NCI-H345 treated with DMSO at 0.1 percent for 48 hours (cell line): Measurements from ENCODE around the gene AQP12B.
"Not testable (repeated sequence)": the region's sequence is repeated elsewhere in the genome, so short reads cannot be mapped to it uniquely, and the experiment has no call there.

Experiments used
- DNase-seq: peaks from one replicate; lab custom pipeline; 2025; ENCODE audit not compliant: unreplicated experiment; lab: John Stamatoyannopoulos, UW

Gene AQP12B, protein sequence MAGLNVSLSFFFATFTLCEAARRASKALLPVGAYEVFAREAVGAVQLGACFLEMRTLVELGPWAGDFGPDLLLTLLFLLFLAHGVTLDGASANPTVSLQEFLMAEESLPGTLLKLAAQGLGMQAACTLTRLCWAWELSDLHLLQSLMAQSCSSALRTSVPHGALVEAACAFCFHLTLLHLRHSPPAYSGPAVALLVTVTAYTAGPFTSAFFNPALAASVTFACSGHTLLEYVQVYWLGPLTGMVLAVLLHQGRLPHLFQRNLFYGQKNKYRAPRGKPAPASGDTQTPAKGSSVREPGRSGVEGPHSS

DNA sequence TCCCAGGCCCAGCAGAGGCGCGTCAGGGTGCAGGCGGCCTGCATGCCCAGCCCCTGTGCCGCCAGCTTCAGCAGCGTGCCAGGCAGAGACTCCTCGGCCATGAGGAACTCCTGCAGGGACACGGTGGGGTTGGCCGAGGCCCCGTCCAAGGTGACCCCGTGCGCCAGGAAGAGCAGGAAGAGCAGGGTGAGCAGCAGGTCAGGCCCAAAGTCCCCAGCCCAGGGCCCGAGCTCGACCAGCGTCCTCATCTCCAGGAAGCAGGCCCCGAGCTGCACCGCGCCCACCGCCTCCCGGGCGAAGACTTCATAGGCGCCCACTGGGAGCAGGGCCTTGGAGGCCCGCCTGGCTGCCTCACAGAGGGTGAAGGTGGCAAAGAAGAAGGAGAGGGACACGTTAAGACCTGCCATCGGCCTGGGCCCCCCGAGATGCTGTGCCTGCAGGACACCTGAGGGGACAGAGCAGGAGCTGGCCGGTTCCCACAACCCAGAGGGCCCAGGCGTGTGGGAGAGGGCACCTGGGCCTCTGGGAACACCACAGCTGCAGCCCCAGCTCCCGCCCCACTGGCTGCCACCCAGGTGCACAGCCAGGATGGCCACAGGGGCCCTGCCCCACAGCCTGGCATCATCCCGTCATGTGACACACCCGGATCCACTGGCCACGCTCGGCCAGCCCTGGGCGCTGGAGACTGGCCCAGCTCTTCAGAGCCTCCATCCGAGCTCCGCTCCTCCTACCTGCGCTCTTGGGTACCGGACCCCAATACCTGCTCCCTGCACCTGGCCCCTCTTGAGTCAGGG is at the start of gene AQP12B:
Gene AQP12B (minus strand): TSS at position 455 of the 794 bp plus-strand sequence. CDS start 48 bp downstream, at position 407.
- DNase-seq = not testable (repeated sequence)

DNA sequence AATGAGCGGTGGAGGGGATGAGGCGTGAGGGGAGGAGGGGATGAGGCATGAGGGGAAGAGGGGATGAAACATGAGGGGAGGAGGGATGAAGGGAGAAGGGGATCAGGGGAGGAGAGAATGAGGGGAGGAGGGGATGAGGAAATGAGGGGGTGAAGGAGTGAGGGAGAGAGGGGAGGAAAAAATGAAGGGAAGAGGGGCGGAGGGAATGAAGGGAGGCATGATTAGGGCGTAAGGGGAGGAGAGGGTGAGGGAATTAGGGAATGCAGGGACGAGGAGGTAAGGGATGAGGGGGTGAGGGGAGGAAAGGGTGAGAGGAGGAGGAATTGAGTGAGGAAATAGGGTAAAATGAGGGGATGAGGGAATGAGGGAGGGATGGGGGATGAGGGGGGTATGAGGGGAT is 49.5 kb upstream of the AQP12B start:
- DNase-seq = no peak

DNA sequence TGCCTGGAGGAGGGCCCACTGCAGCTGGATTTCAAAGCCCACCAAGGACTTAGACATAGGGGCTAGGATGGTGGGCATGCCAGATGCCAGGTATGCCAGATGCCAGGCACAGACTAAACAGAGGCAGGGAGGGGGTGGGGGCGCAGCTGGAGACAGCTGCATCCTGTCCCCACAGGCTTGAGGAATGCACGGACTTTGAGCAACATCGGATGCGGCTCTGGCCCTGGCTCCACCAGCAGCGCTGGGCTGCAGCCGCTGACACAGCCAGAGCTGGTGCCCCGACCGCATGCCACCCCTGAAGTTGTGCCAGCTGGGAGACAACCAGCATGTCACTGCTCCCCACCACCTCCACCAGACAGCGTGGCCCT is 48.5 kb upstream of the AQP12B start:
- DNase-seq = no peak

DNA sequence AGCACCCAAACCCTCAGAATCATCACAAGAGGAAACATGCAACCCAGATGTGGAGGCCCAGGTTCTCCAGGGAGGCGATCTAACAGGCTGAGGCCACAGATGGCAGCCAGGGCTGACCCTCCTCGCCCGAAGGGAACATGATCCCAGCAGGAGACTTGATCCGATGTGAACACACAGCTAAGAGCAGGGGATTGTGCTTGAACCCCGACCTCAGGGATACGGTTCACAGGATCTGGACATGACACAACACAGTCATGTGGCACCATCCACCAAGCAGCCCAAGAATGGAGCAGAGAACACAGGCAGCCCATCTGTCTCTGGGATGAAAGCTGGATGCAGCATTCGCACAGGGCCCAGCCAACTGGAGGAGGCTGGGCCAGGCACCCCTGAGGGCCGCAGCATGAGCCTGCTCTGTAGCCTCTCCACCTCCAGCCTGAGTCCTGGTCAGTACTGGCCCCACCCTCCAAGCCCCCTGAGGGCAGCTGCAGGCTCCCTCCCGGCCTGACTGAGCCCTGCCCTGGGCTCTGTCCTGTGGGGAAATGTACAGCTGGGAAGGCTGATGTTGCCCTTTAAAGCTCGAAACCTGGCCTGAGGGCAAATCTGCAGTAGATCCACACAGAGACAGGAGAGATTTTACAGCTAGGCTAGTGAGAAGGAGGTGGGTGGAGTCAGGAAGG is 48.0 kb upstream of the AQP12B start:
- no peak for DNase-seq

DNA sequence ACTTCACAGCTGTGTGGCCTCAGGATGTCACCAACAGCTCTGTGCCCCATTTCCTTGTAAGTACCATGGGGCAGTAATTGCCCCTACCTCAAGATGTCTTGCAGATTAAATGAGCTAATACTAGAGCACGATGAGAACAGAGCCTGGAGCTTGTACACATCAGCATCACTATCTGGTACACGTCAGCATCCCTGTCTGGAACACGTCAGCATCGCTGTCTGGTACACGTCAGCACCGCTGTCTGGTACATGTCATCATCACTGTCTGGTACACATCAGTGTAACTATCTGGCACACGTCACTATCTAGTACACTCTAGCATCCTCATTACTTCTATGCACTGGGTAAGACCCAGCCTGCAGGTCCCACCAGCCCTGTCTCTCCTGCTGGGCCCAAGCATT is 46.1 kb upstream of the AQP12B start:
- no peak for DNase-seq

DNA sequence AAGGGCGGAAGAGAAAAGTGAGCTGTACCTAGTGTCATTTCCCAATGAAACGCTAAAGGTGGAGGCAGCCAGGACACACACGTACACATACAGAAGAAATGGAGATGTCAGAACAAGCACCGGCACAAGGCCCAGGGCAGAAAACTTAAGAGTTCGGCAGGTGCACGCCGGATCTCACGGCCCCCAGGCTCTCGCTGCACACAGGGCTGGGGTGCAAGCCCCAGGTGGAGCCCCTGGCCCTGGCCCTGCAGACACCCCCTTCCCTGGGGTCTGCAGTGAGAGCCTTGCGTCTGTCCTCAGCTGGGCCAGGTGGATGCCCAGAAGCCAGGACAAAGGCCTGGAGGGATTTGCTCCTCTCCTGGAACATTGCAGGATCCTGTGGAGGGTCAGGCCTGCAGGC is 45.7 kb upstream of the AQP12B start:
- no peak for DNase-seq

DNA sequence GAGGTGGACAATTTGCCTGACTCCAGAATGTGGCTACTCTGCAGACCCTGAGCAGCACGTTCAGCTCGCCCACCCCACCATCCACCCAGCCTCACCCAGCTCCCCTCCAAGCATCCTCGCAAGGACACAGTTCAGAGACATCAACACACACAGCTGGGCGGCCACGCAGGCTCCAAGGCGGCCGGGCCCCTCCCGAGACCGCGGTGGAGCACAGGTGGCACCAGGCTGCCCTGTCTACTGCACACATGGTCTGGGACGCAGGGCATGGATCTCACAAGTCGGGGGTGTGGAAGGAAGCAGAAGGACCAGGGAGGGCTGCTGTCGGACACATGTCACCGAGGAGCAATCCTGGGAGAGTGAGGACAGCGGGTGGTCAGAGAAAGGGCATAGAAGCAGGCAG is 45.2 kb upstream of the AQP12B start:
- no peak for DNase-seq

DNA sequence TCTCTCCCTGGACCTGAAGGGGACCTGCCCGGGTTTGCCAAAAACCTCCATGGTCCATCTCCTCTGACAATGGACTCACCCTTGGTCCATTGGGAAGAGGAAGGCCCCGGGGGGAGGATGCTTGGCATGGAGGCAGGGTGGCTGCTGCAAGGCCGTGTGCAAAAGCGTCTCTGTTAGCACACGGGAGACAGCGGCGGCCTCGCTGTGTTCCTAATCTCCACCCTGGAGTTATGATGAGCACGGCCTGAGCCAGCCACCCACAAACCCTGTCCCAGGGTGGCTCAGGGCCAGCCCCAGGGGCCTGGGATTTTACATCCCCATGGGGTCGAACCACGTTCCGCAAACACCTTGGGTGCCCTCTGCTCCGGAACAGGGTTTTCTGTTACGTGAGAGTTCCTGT is 44.8 kb upstream of the AQP12B start:
- no peak for DNase-seq

DNA sequence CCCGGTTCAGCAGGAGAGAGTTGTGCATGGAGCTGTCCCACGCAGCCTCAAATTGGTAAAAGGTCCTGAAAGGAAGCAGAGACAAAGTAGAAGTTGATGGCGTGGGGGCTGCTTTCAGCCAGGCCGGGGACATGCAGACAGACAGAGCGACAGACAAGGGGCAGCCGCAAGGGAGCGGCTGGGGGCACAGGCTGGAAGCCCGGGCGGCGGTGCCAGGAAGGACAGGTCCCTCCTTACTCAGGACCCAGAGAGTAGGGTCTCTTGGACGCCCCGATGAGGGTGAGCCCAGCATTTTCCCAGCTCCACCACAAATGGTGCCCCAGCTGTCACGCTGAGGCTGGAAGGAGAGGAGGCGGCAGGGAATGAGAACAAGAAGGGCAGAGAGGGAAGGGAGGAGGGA is 44.2 kb upstream of the AQP12B start:
- DNase-seq = no peak

DNA sequence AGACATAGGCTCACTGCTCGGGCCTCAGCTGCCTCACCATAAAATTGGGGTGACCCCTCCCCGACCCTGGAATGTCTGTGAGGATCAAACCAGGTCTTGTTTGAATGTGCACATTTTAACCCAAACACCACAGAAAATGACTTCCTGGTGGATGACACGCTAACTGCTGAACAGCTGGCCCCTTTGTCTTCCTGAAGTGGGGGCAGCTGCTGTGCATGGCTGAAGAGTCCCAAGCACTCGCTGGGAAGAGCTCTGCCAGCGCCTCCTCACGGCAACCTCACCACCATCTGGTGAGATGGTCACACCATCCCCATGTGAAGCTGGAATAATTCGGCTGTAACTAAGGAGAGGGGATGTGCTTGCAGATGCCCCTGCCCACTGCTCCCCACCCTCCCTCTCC is 43.0 kb upstream of the AQP12B start:
- no peak for DNase-seq

DNA sequence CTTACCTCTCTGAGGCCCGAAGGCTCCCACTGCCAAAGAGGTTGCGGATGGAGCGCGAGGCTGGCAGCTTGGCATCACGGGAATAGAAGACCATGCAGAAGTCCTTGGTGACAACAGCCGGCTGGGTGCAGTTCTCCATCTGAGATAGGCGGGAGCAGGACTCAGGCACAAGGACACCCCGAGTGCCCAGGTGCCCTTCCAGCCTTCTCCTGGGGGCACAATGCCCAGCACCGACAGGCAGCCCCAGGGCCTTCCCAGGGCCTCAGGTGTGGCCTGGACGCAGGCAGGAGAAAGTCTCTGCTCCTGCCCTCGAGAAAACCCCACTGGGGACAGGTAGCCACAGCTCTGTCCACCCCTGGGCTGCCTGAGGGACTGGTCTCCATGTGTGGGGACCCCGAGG is 42.6 kb upstream of the AQP12B start:
- no peak for DNase-seq

DNA sequence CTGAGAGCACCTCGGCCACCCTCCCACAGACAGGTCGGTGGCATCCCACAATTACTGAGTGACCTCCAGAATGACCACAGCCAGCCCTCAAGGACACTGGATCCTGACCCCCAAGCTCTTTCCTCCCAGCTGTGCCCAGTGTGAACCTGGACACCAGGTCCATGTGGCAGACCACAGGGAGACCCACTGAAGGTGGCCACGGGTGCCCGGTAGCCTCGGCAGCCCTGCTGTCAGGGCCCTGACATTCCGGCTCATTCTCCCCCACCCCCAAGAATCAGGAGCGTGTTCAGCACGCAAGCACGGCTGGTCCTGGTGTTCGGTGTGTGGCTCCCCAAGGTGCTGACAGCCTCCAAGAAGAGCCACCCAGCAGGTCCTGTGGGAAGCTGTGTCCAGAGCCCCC is 41.7 kb upstream of the AQP12B start:
- no peak for DNase-seq

DNA sequence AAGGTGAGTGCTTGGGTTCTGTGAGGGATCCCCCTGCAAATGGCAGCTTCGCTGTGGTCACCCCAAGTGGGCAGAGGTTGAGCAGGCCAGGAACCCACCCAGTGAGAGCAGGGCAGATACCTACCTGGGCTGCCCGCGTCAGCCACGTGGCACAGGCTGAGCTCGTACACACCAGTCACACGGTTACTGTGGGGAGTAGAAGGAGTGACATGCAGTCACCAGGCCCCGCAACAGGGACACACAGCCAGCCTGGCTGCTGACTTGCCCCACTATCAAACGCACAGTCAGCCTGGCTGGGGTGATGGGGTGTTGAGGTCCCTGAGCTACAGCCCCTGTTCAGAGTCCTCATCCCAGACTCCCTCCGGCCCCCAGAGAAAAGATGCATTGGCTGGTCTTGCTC is 41.2 kb upstream of the AQP12B start:
- DNase-seq = no peak

DNA sequence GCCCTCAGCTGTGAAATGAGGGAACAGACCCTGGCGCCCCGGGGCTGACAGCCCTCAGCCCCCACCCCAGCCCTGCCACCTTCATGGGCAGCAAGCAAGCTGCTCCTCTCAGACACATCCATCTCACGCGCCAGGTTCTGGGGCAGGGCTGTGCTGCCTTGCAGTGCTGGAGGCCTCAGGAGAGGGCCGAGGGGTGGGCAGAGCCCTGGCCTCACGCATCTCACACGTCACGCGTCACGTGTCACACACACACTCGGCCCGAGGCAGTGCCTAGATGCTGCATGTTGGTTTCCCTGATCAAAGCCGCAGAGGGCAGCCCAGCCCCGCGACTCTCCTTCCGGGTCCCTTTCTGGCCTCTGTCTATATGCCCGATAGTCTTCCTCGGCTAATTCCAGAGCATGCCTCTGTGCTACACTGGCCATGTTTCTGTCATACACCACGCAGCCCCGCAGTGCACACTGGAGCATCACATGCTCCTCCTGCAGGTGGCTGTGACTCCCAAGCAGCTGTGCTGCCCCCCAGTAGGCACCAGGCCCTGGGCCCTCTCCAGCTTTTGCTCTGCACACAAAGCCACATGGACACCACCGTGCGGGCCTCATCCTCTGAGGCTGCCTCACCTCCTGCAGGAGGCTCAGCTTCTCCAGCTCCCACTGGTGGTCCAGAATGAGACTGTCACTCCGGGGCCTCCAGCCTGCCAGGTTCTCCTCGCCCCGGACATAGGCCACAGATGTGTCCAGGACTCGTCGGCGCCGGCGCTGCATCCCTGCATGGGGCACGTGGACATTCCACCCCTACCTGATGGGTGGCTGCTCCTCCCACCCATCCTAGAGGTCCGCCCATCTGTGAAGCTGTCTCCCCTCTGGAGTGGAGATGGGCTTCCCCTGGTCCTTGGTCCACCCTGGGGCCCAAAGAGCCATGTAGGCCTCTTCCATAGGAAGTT is 40.4 kb upstream of the AQP12B start:
- no peak for DNase-seq

DNA sequence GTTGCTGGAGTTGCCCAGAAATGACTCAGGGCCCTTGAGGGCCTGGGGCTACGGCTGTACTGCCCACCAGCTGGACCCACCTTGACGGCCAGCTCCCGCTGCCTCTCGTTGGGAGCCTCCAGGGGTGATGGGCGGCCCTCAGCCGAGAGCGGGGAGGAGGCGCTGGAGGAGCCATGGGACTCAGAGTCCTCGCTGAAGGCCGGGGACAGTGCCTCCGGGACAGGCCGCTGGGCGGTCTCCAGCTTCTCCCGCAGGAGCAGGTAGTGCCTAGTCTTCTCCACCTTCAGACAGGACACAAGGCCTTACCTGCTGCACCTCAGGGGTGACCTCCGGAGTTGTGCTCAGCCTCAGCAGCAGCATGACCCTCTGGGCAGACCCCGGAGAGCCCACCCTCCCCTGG is 39.7 kb upstream of the AQP12B start:
- DNase-seq = no peak

DNA sequence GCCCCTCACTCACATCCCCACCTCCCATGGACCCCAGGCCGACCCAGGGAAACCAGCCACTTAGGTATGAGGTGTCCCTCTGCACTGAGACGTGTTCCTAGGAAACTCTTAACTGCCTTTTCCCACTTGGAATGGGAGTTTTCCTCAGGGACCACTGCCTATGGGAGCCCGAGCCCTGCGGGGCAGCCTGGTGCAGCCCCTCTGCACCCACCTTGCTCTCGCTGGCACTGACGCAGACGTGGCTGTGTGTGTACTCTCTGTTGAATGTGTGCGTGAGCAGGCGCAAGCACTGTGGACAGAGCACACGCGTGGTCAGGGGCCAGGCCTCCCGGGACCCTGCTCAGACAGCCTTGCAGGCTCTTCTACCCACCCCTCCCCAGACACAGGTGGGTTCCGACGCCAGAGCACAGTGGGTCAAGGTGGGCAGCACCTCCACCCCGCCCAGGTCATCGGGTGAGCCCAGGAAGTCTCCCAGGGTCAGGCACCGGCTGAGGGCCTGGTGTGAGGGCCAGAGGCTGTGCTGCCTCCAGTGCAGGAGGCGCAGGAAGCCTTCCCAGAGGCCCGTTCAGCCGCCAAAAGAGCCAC is 39.0 kb upstream of the AQP12B start:
- DNase-seq = no peak

DNA sequence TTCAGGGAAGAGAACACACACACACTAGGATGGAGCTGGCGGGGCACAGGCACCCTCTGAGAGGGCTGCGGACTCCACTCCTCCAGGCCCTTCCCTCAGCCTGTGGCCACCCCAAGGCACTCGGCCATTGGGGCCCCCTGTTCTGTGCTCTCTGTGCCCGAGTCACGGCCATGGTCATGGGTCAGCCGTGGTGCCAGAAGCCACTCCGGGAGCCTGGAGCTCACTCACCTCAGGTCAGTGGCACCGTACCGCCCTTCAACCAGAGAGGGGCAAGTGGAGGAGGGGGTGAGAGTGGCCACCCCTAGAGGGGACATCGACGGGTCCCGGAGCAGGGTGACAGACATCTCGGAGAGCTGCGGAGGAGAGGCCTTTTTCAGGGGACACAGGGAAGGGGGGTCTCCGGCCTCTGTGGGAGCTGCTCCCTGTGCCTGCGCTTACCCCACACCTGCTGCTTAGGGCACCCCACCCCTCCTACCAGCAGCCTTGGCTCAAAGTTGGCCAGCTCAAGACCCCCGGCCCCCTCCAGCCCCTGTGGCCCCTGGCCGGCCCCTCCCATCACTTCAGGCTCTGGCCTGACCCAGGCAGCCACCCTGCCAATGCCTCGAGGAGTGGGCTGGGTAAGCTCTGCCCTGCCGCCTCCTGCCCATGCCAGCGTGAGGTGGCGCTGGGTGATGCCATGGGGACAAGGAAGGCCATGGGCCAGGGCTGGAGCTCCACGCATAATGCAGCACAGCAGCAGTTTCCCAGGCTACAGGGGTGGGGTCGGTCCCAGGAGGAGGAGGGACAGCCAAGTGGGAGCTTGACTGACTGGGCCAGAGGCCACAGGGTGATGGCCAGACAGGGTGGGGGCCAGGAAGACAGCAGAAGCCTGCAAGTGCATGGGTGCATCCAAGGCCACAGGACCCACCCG is 38.3 kb upstream of the AQP12B start:
- no peak for DNase-seq

DNA sequence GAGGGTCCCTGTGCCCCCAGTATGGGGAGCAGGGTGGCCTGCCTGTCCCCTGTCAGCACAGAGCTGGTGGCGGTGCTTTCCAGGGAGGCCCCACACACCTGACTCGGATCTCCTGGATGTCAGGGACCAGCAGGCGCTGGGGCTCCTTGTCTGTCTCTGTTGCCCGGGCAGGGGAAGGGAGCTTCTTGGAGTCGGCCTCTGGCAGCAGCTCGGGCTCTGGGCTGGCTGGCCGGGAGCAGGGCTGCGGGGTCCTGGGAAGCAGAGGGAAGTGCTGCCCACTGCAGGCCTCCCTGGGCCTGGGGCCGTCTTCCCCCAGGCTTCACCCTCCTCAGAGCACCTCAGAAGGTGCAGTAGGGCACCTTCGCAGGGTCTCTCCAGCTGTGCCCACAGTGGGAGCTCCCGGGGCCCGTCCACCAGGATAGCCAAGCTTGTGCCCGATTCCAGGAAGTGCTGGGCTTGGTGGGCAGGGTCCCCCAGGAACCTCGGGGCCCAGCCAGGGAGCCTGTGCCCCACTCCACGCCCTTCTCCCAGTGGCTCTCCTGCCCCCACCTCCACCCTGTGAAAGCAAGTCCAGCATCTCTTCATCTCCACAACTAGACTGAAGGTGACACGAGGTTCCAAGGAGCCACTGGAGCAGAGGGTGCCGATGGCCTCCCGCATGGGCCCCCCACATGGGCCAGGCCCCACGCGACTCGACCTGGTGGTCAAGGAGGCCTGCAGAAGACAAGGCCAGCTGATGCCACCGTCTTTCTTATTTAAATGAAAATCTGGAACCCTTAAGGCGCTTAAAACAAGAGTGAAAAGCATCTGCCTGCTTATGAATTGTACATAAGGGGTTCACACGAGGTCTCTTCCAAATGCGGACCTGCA is 37.2 kb upstream of the AQP12B start:
- no peak for DNase-seq
